Common myeloid progenitor, CD34-positive (primary cell): Measurements from ENCODE around the gene RFLNA.
"Not testable (repeated sequence)": the region's sequence is repeated elsewhere in the genome, so short reads cannot be mapped to it uniquely, and the experiment has no call there.

ENCODE experiments used
- CTCF ChIA-PET: fragments of 350-600 bp; sonication (Branson Sonifier 250); formaldehyde crosslinking; loops from one replicate; lab custom pipeline; 2021; ENCODE audit warnings: antibody characterized with exemption; lab: Charles Lee
- POLR2A ChIA-PET: fragments of 350-600 bp; sonication (Branson Sonifier 250); formaldehyde crosslinking; loops from one replicate; lab custom pipeline; 2021; ENCODE audit warnings: antibody characterized with exemption; lab: Charles Lee
- DNase-seq, 3 donors: peaks; one replicate each; pipeline versions ENCODE4 v3.0.0 to v3.0.0-alpha.2; 2013
- H3K27ac ChIP-seq, 2 experiments: 1 replicate in 1 of 2; 2 replicates in 1 of 2; pipeline ENCODE4 v1.7.0; 2013; ENCODE audit warnings: inconsistent platforms in 2 of 2, low read length in 2 of 2, mild to moderate bottlenecking in 2 of 2, low read depth in 1 of 2, moderate library complexity in 1 of 2; ENCODE audit not compliant: severe bottlenecking in 2 of 2, insufficient read depth in 1 of 2, poor library complexity in 1 of 2
- H3K27me3 ChIP-seq, 5 experiments: replicated peaks in 2 of 5; 1 replicate in 3 of 5; 2 replicates in 2 of 5; pipeline versions ENCODE4 v1.6.1 to v1.7.0; 2013; ENCODE audit warnings: low read length in 4 of 5, mild to moderate bottlenecking in 2 of 5, moderate library complexity in 2 of 5, inconsistent platforms in 1 of 5; ENCODE audit not compliant: insufficient read depth in 5 of 5, control insufficient read depth in 4 of 5
- H3K36me3 ChIP-seq, 4 experiments: 1 replicate in 2 of 4; 2 replicates in 2 of 4; pipeline versions ENCODE4 v1.6.1 to v1.7.0; 2013; ENCODE audit warnings: low read length in 3 of 4, control low read depth in 1 of 4, mild to moderate bottlenecking in 1 of 4; ENCODE audit not compliant: control insufficient read depth in 4 of 4, insufficient read depth in 4 of 4
- H3K4me1 ChIP-seq, 4 experiments: 1 replicate in 3 of 4; 2 replicates in 1 of 4; pipeline versions ENCODE4 v1.6.1 to v1.7.1; 2013; ENCODE audit warnings: low read length in 3 of 4, mild to moderate bottlenecking in 3 of 4, control low read depth in 1 of 4, inconsistent platforms in 1 of 4, moderate library complexity in 1 of 4; ENCODE audit not compliant: control insufficient read depth in 4 of 4, insufficient read depth in 4 of 4; ENCODE audit errors: control extremely low read depth in 1 of 4
- H3K4me3 ChIP-seq, 7 experiments: 1 replicate in 4 of 7; 2 replicates in 3 of 7; pipeline versions ENCODE4 v1.5.1 to v1.7.0; 2013; ENCODE audit warnings: mild to moderate bottlenecking in 7 of 7, low read length in 6 of 7, moderate library complexity in 6 of 7, inconsistent platforms in 2 of 7, low read depth in 2 of 7, control low read depth in 1 of 7; ENCODE audit not compliant: insufficient read depth in 4 of 7, control insufficient read depth in 1 of 7; ENCODE audit errors: extremely low read depth in 1 of 7
- H3K9me3 ChIP-seq, 5 experiments: 1 replicate in 4 of 5; 2 replicates in 1 of 5; pipeline versions ENCODE4 v1.6.1 to v1.7.1; 2013; ENCODE audit warnings: low read length in 4 of 5, mild to moderate bottlenecking in 2 of 5, inconsistent platforms in 1 of 5, low read depth in 1 of 5, moderate library complexity in 1 of 5; ENCODE audit not compliant: control insufficient read depth in 4 of 5, insufficient read depth in 2 of 5; ENCODE audit errors: control extremely low read depth in 1 of 5
- WGBS: methylation state at CpG from one replicate; pipeline ENCODE4 v1.1.5; 2013; ENCODE audit not compliant: insufficient coverage; 5-methylcytosine and 5-hydroxymethylcytosine counted together

Gene RFLNA

DNA sequence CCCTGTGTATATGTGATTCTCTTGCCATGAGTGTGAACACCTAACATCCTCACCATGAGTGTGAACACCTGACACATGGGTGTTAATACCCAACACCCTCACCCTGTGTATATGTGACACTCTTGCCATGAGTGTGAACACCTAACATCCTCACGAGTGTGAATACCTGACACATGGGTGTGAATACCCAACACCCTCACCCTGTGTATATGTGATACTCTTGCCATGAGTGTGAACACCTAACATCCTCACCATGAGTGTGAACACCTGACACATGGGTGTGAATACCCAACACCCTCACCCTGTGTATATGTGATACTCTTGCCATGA is 28.1 kb downstream of the RFLNA start:
- H3K27me3 ChIP-seq, H3K4me1 ChIP-seq, POLR2A ChIA-PET, H3K27ac ChIP-seq, H3K4me3 ChIP-seq: not testable (repeated sequence)
- CTCF ChIA-PET: interaction anchor here (3.0 kb wide), 1 partner anchor 270 kb away, joined by 18 read pairs; no protein-coding TSS in a partner anchor
- peak in 1 of 3 donors; percentile 20 for DNase-seq
- H3K36me3 ChIP-seq: peaks cover 8 to 42% (median 27%) of the 10 kb centered on the region in 4 experiments
- WGBS: 100% methylated on average over 1 of the region's 1 CpG
- H3K9me3 ChIP-seq: peaks cover 0 to 21% (median 18%) of the 10 kb centered on the region in 5 experiments

DNA sequence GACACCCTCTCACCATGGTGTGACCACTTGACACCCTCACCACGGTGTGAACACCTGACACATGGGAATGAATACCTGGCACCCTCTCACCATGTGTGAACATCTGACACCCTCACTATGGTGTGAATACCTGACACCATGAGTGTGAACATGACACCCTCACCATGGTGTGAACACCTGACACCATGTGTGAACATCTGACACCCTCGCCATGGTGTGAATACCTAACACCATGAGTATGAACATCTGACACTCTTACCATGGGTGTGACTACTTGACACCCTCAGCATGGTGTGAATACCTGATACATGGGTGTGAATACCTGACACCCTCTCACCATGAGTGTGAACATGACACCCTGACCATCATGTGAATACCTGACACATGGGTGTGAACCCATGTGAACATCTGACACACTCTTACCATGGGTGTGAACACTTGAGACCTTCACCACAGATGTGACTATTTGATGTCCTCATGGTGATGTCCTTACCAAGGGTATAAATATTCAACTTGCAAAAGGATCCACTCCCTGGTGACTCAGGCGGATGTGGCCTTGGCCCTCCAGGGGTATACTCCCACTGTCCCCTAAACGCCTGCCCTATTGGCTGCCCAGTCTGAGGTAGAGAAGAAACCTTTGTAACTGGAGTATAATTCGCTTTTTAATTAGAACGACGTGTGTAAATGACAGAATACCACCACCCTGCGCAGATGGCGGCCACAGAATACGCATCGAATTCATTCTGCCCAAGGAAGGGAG is 29.1 kb downstream of the RFLNA start:
- H3K9me3 ChIP-seq: peaks cover 0 to 21% (median 18%) of the 10 kb centered on the region in 5 experiments
- 98% methylated on average over 11 of the region's 11 CpGs for WGBS
- no peak overlapping the region for H3K27ac ChIP-seq
- H3K4me1 ChIP-seq: no peaks in the 10 kb centered on the region
- peak in 2 of 3 donors; percentile 10 to 44 for DNase-seq
- ChIA-PET POLR2A (no interaction called here), CTCF (no interaction called here)
- H3K4me3 ChIP-seq: no peak overlapping the region
- H3K27me3 ChIP-seq: no peaks in the 10 kb centered on the region
- H3K36me3 ChIP-seq: peaks cover 8 to 49% (median 31%) of the 10 kb centered on the region in 4 experiments

DNA sequence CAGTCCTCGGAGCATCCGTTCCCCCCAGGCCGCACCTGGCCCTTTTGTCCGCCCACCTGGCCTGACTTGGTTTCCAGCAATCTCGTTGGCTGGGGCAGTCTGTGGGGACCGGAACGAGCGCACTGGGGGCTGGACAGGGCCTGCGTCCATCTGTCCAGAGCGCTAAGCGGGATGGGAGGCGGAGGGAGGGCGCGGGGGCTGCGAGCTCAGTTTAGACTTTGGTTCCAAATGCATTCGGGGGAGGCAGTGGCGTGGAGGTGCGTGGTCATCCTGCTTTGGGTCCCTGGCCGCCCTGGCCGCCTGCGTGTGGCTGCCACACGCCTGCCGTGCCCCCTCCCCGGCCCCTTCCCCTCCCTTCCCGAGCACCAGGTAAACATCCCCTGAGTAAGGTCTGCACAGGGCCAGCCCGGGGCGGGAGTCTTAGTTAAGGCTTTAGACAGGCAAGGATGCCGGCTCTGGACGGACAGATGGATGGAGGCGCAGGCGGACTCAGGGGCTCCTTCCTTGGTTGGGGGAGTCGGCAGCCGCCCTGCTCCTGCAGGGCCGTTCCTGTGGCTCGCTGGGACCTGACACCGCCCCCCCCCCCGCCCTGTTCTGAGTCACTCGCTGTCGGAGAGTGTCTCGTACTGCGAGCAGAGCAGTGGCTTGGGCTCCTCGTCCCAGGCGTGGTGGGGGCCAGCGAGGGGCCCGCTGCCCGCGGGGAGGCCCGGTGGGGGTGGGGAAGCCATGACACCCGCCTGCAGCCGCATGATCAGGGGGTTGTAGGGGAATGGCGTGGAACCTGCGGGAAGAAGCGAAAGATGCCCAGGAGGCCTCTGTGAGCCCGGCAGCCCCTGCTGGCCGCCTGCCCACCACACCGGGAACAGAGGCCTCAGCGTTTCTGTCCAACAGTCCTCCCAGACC is 30.2 kb downstream of the RFLNA start:
- Histone ChIP-seq H3K4me1 (no peaks in the 10 kb centered on the region), H3K27me3 (no peaks in the 10 kb centered on the region), H3K4me3 (no peak overlapping the region), H3K36me3 (peaks cover 8 to 56% (median 35%) of the 10 kb centered on the region in 4 experiments), H3K9me3 (peaks cover 0 to 21% (median 18%) of the 10 kb centered on the region in 5 experiments), H3K27ac (no peak overlapping the region)
- no peak for DNase-seq
- ChIA-PET CTCF (no interaction called here), POLR2A (no interaction called here)
- 94% methylated on average over 37 of the region's 57 CpGs for WGBS

DNA sequence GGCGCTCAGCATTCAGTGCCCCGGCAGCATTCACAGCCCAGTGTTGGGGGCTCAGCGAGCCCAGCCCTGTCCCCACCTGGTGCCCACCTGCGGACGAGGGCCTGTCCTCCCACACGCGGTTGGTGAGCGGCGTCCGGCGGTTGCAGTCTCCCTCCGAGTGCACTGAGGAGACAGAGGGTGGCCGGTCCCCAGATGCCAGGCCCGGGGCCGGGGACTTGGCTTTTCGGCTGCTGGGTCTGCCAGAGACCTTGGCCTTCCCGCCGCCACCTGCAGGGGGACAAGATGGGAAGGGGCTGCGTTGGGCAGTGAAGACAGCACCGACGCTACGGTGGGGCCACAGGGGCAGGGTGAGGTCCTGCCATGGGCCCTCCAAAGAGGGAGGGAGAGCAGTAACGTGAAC is 31.2 kb downstream of the RFLNA start:
- no peak overlapping the region for H3K4me3 ChIP-seq
- H3K36me3 ChIP-seq: peaks cover 8 to 64% (median 42%) of the 10 kb centered on the region in 4 experiments
- 90% methylated on average over 15 of the region's 23 CpGs for WGBS
- H3K27ac ChIP-seq: no peak overlapping the region
- H3K9me3 ChIP-seq: peaks cover 0 to 21% (median 18%) of the 10 kb centered on the region in 5 experiments
- H3K4me1 ChIP-seq: no peaks in the 10 kb centered on the region
- POLR2A ChIA-PET: no interaction called here
- CTCF ChIA-PET: interaction anchor here (1.1 kb wide), 1 partner anchor 272 kb away, joined by 6 read pairs; no protein-coding TSS in a partner anchor
- no peaks in the 10 kb centered on the region for H3K27me3 ChIP-seq
- no peak for DNase-seq

DNA sequence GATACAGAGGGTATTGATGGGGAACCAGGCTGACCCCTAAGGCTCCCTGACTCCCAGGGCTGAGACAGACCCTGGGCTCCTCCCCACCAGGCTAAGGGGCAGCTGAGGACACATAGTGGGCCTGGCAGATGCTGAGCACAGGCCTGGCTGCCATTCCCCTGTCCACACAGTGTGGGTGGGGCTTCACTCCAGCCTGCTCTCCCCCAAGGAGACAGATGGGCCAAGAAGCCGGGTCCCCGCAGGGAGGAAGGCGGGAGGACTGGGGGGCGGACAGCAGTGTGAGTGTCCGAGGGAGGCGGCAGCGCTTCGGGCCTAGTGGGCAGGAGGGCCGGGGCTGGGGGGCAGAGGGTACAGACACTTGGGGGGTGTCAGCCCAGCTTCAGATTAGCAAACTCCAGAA is 32.0 kb downstream of the RFLNA start:
- 99% methylated on average over 6 of the region's 9 CpGs for WGBS
- CTCF ChIA-PET: interaction anchor here (1.1 kb wide), 1 partner anchor 273 kb away, joined by 6 read pairs; no protein-coding TSS in a partner anchor
- H3K36me3 ChIP-seq: peaks cover 10 to 68% (median 44%) of the 10 kb centered on the region in 4 experiments

DNA sequence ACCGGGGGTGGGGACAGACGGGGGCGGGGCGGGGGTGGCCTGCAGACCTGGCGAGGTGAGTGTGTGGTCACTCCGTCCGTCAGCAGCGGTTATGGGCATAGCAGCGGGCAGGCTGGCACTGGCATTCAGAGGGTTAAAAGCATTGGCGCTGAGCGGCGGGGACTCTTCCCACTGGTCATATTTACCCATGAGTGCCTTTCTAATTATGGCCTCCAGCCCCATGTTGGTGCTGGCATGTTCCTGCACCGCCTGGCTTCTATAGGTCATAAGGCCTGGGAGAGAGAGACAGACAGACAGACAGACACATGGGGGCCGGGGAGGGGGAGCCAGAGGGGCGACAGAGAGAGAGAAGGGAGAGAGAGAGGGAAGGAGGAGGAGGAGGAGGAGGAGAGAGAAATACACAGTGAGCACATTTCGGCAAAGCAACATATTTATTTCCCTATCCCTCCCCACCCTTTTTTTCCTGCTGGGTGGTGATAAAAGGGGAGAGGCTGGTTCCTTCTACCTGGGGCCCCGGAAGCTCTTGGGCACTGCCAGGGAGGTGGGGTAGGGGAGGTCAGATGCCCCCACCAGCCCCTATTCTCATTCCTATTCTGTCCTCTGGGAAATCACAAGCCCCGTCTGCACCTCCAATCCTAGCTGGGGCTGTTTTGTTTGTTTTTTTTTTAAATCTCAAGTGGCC is 32.6 kb downstream of the RFLNA start:
- peaks cover 0 to 21% (median 18%) of the 10 kb centered on the region in 5 experiments for H3K9me3 ChIP-seq
- no peaks in the 10 kb centered on the region for H3K27me3 ChIP-seq
- WGBS: 98% methylated on average over 9 of the region's 18 CpGs
- ChIA-PET CTCF (no interaction called here), POLR2A (no interaction called here)
- no peak overlapping the region for H3K27ac ChIP-seq
- no peak for DNase-seq
- H3K4me1 ChIP-seq: no peaks in the 10 kb centered on the region
- peaks cover 10 to 75% (median 49%) of the 10 kb centered on the region in 4 experiments for H3K36me3 ChIP-seq
- H3K4me3 ChIP-seq: no peak overlapping the region

More for the DNA sequence above, 32.0 kb downstream of the RFLNA start:
- peaks cover 0 to 21% (median 18%) of the 10 kb centered on the region in 5 experiments for H3K9me3 ChIP-seq
- H3K4me3 ChIP-seq: no peak overlapping the region
- no peak for DNase-seq
- no peaks in the 10 kb centered on the region for H3K27me3 ChIP-seq
- POLR2A ChIA-PET: no interaction called here
- no peak overlapping the region for H3K27ac ChIP-seq
- no peaks in the 10 kb centered on the region for H3K4me1 ChIP-seq
